ENCODE measurements around the gene REN.

REN gene

DNA sequence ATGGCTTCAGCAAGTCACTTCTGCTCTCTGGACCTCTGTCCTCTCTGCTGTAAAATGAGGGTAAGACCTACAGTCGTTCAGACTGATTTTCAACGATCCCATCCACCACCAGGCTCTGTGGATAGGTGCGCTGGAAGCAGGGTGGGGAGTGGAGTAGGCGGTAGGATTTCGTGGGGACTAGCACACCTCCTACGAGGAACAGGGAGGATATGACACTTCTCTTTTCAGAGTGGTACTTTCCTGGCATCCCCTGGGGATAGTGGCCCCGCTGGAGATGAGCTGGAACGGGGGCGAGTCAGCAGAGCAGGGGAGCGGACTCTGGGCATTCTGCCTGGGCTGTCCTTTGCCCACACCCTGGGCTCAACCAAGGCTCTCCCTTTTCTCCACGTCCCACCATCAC, 32.0 kb downstream of the REN start:
- no peaks in the 10 kb centered on the region for H3K9me3 ChIP-seq (ENCODE audit: low read length)
- no peaks in the 10 kb centered on the region; the same call in 1 of the 2 replicates for H3K27me3 ChIP-seq (ENCODE audit: insufficient read depth, low read length)
- TF ChIP-seq, protein P1, sequence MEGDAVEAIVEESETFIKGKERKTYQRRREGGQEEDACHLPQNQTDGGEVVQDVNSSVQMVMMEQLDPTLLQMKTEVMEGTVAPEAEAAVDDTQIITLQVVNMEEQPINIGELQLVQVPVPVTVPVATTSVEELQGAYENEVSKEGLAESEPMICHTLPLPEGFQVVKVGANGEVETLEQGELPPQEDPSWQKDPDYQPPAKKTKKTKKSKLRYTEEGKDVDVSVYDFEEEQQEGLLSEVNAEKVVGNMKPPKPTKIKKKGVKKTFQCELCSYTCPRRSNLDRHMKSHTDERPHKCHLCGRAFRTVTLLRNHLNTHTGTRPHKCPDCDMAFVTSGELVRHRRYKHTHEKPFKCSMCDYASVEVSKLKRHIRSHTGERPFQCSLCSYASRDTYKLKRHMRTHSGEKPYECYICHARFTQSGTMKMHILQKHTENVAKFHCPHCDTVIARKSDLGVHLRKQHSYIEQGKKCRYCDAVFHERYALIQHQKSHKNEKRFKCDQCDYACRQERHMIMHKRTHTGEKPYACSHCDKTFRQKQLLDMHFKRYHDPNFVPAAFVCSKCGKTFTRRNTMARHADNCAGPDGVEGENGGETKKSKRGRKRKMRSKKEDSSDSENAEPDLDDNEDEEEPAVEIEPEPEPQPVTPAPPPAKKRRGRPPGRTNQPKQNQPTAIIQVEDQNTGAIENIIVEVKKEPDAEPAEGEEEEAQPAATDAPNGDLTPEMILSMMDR (IDR thresholded peaks at IDR 0.05; ENCODE audit: low read length): no peak
- TF ChIP-seq EZH2 (IDR thresholded peaks at IDR 0.05; ENCODE audit: borderline replicate concordance, low read length): no peak
- H4K20me1 ChIP-seq (ENCODE audit: insufficient read depth, low read length): no peaks in the 10 kb centered on the region
- no peaks in the 10 kb centered on the region for H3K9me2 ChIP-seq (ENCODE audit: low read depth, low read length)
- no peaks in the 10 kb centered on the region for H3K79me2 ChIP-seq (ENCODE audit: insufficient read depth, low read length)
- H2AFZ ChIP-seq (ENCODE audit: low read length): no peak overlapping the region
- H3K4me2 ChIP-seq (ENCODE audit: low read length): no peak overlapping the region
- no peaks in the 10 kb centered on the region for H3K4me1 ChIP-seq (ENCODE audit: insufficient read depth, low read length, severe bottlenecking)
- H3K4me3 ChIP-seq (ENCODE audit: low read depth, low read length, poor library complexity, severe bottlenecking): no peak overlapping the region
- no peaks in the 10 kb centered on the region for H3K36me3 ChIP-seq (ENCODE audit: insufficient read depth, low read length)
- no peak overlapping the region for H3K27ac ChIP-seq (ENCODE audit: low read depth, low read length, poor library complexity, severe bottlenecking)
- H3F3A ChIP-seq (ENCODE audit: insufficient read depth, low read length): no peaks in the 10 kb centered on the region
- H3K9ac ChIP-seq (ENCODE audit: low read length): no peak overlapping the region

DNA sequence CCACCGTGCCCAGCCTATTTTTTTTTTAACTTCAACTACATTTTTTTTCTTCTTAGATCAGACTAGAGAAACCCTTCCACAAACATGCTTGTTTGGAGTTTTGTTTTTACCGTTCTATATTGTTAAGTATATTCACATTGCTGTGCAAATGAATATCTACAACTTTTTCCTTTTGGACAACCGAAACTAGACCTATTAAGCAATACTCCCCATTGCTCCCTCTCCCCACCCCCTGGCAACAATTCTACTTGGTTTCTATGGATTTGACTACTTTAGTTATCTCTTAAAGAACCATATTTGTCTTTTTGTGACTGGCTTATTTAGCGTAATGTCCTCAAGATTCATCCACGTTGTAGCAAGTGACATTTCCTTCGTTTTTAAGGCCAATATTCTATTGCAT, 33.4 kb downstream of the REN start:
- no peaks in the 10 kb centered on the region for H3K4me1 ChIP-seq (ENCODE audit: insufficient read depth, low read length, severe bottlenecking)
- no peak overlapping the region for H2AFZ ChIP-seq (ENCODE audit: low read length)
- H3K4me3 ChIP-seq (ENCODE audit: low read depth, low read length, poor library complexity, severe bottlenecking): no peak overlapping the region
- no peak overlapping the region for H3K9ac ChIP-seq (ENCODE audit: low read length)
- H3K27ac ChIP-seq (ENCODE audit: low read depth, low read length, poor library complexity, severe bottlenecking): no peak overlapping the region
- no peak for TF ChIP-seq EZH2 (IDR thresholded peaks at IDR 0.05; ENCODE audit: borderline replicate concordance, low read length)
- TF ChIP-seq, protein P1 (IDR thresholded peaks at IDR 0.05; ENCODE audit: low read length): no peak
- H3K27me3 ChIP-seq (ENCODE audit: insufficient read depth, low read length): no peaks in the 10 kb centered on the region; the same call in 1 of the 2 replicates
- no peaks in the 10 kb centered on the region for H3F3A ChIP-seq (ENCODE audit: insufficient read depth, low read length)
- no peaks in the 10 kb centered on the region for H3K9me2 ChIP-seq (ENCODE audit: low read depth, low read length)
- H3K9me3 ChIP-seq (ENCODE audit: low read length): no peaks in the 10 kb centered on the region
- H3K4me2 ChIP-seq (ENCODE audit: low read length): no peak overlapping the region
- no peaks in the 10 kb centered on the region for H4K20me1 ChIP-seq (ENCODE audit: insufficient read depth, low read length)
- no peaks in the 10 kb centered on the region for H3K36me3 ChIP-seq (ENCODE audit: insufficient read depth, low read length)
- H3K79me2 ChIP-seq (ENCODE audit: insufficient read depth, low read length): no peaks in the 10 kb centered on the region

- Histone ChIP-seq H3K4me1 (ENCODE audit: insufficient read depth, low read length, severe bottlenecking) (no peaks in the 10 kb centered on the region), H3K9me3 (ENCODE audit: low read length) (no peaks in the 10 kb centered on the region), H3K4me3 (ENCODE audit: low read depth, low read length, poor library complexity, severe bottlenecking) (no peak overlapping the region), H3K27me3 (ENCODE audit: insufficient read depth, low read length) (no peaks in the 10 kb centered on the region; the same call in 1 of the 2 replicates), H3K9me2 (ENCODE audit: low read depth, low read length) (no peaks in the 10 kb centered on the region), H3K27ac (ENCODE audit: low read depth, low read length, poor library complexity, severe bottlenecking) (no peak overlapping the region), H3F3A (ENCODE audit: insufficient read depth, low read length) (no peaks in the 10 kb centered on the region), H3K4me2 (ENCODE audit: low read length) (no peak overlapping the region), H3K79me2 (ENCODE audit: insufficient read depth, low read length) (no peaks in the 10 kb centered on the region), H3K36me3 (ENCODE audit: insufficient read depth, low read length) (no peaks in the 10 kb centered on the region), H3K9ac (ENCODE audit: low read length) (no peak overlapping the region), H2AFZ (ENCODE audit: low read length) (no peak overlapping the region), H4K20me1 (ENCODE audit: insufficient read depth, low read length) (no peaks in the 10 kb centered on the region)
- TF ChIP-seq EZH2 (IDR thresholded peaks at IDR 0.05; ENCODE audit: borderline replicate concordance, low read length): no peak
These were observed 34.2 kb downstream of the REN start for GRCh38 chr1:204131978-204132377.
